ENCODE results near the gene CHI3L2.
"Not testable (repeated sequence)": the region's sequence is repeated elsewhere in the genome, so short reads cannot be mapped to it uniquely, and the experiment has no call there.

CHI3L2 gene

DNA sequence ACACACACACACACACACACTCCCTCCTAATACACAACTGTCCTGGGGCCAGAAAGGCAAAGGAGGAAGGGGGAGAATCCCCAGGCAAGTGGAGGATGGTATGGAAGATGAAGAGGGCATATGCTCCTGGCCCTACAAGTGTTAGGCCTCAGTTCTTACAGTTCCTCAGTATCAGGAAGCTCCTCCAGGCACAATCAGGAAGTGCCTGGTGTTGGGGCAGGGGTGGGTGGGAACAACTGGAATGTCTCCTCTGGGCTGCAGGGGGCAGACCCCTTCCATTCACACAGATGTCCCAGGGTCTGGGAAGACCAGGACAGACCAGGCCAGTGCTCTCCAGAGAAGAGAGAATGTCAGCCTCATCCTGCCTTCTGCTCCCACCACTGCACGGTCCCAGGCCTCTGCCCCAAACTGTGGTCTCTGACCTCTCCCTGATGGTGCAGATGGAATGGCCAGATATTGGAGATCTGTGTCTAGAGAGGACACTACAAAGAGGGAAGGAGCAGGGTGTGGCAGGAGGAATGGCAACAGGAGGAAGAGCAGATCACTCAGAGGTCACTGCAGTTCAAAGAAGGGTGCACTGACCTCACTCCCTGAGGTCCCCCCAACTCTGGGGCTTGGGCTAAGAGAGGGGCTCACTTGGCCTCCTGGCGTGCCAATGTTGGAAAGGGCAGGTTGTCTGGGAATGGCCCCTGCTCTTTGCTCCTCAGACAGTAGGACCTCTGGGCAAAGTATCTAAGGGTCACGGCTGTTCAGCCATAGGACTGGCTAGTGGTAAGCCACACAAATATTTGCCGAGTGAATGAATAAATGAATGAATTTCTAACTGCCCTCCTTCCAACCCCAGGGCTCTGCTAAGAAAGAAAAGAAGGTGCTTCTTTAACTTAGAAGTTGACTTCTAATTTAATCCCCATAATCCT, 24.5 kb upstream of the CHI3L2 start:
- no peak for DNase-seq

DNA sequence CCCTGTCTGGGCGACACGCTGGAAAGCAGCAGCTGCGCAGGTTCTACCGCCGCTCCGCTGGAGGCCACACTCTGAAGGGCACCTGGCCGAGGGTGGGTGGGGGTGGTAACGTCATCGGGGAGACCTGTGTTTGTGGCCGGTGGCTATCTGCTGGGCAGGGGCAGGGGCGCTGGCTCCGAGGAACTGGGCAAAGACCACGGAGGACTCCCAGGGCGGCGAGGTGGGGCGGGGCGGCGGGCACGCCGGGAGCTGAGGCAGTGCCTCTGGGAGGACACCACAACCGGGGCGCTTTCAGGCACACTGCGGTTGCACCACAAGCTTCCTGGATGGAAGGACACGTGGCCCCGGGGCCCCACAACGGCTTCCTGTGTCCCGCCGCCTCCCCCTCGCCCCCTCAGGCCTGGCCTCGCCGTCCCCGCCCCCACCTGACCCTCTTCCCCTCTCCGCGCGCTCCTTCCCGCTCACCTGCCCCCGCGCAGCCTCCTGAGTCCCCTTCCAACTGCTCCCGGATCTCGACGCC, 23.8 kb upstream of the CHI3L2 start:
- peak; percentile 7 for DNase-seq

DNA sequence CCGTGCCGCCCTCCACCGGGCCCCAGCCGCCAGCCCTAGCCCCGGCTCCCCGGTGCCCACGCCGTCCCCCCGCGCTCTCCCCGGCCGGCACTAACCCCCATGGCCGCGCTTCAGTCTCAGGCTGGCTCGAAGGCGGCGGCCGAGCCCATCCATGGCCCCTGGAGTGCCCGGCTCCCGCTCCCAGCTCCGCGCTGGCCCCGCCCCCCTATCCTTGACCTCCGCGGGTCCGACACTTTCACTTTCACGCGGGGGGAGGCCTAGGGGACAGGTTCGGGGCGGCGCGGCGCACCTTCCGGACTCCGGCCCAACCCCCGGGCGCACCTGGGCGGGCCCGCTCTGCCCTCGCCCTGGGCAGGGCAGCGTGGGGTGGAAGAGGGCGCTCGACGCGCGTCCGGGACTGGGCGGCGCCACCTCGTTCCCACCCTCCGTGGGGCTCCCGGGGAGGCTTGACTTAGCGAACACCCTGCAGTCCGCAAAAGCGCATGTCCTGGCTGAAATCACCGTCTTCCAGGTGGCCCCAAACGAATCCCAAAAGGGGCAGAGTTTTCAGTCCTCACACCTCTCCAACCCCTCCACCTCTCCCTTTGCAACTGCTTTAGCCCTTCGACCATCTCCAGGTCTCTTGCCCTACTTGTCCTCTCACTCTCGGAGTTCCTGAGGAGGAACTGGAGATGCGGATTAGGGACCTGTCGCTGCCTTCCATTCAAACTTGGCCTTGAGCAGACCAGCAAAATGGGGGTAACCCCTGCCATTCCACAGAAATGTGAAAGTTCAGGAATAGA, 23.1 kb upstream of the CHI3L2 start:
- DNase-seq, result no peak

DNA sequence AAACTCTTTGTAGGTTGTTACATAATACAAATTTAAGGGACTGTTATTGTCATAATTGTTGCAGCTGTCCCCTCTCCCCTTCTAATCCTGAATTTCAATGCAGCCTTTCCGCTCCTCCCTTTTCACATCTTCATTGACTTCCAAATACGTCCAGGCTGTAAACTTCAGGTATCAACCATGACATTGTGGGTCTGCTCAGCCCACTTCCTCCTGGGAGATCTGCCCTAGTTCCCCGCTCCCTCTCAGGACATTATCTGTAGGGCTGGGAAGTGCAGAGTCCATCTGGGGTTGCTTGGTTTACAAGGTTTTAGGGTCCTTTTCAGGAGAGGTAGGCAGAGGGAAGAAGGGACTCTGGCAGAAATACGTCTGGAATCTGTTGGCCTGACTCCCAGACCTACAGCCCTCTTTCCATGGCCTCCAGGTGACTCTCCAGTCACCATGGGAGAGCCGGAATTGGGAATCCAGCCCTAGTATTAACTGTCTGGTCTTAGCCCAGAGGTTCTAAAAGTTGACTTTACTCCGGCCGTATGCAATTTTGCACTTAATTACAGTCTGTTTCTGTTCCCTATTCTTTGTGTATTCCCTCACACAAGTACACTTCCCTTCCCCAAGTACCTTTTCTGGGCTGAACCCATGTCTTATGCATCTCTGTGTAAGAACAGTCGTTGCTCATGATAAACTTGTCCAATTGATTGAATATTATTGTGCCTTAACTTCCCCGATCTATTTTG, 22.4 kb upstream of the CHI3L2 start:
- DNase-seq, result no peak

DNA sequence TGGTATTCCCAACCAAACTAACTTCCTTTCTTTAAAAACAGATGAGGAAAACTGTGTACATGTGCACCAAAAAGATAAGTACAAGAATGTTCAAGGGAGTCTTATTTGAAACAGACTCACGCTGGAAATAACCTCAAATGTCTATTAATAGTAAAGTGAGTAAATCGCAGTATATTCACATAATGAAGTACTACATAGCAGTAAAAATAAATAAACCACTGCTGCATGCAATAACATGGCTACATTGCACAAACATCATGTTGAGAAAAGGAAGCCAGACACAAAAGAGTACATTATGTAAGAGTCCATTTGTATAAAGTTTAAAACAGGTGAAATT, 21.8 kb upstream of the CHI3L2 start:
- no peak for DNase-seq

DNA sequence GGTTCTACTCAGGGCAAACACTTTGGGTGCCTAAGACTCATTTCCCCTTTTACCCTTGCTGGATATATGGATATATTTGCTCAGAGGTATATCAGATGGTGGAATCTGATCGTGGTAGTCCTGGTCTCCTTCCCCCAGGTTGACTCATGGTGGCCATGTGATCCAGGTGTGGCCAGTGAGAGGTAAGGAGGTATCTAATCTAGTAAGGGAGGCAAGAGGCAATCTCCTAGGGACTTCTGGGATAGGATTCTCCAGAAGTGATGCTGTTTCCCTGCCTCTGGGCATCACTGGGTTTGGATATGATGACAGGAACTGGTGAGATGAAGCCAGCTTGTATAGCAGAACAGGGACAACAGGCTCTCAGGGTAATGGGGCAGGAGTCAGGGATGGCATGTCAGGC, 18.6 kb upstream of the CHI3L2 start:
- no peak for DNase-seq

DNA sequence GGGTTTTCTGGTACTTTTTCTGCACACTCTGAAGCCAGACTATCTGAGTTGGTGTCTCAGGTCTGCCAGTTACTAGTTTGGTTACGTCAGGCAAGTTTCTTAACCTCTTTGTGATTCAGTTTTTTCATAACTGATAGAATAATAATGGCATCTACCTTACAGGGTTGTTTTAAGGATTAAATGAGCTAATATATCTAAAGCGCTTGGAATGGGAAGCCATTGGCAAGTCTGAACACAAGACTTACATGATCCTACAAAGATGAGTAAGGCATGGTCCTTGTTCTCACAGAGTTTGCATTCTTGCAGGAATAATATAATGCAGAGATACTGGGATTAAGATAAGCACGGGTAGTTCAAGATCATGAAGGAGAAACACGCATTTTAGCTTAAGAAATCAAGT, 17.9 kb upstream of the CHI3L2 start:
- no peak for DNase-seq

DNA sequence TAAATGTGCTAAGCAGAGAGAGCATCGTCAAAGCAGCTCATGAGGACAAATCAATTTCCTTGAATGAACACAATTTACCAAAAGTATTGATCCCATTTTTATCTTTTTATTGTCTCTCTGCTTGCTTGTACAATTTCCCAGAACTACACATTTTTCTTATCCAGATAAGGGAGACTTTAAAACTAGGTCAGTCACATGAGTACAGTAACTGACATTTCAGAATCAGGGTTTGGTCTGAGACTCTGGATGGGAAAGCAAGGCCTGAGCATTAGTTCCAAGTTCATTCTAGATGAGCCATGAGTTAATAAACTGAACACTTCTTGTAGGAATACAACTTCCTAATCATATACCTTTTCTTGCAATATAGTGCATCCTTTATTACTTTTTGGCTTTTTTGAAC, 15.6 kb upstream of the CHI3L2 start:
- no peak for DNase-seq

DNA sequence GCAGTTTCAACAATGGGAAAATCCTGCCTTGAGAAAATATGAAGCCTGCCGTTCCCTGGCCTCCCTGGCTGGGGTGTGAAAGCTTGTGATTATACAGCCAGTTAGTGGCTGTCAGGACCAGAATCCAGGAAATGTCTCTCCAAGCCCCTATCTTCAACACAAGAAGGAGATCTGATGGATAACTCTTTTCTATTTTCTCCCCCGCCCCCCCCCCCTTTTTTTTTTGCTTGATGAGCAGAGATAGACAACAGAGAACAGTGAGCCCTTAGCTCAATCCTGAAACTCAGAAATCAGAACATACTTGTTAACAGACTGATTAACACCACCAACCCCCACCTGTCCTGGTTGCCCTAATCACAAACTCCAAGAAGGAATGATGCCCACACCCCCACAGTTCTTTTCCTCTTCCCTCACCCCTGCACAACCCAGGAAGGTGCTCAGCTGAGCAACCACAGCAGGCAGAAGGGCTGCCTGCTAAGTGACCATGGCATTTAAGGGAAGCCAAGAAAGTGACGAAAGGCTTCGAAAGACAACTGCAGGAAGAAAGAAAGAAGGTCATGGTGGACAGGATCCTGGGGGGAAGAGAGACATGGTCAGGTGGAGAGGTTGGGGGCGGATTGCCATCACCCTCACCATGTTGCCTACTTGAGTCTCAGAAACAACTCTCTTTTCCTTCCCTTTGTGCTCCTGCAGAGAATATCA, 14.7 kb upstream of the CHI3L2 start:
- DNase-seq, result no peak

DNA sequence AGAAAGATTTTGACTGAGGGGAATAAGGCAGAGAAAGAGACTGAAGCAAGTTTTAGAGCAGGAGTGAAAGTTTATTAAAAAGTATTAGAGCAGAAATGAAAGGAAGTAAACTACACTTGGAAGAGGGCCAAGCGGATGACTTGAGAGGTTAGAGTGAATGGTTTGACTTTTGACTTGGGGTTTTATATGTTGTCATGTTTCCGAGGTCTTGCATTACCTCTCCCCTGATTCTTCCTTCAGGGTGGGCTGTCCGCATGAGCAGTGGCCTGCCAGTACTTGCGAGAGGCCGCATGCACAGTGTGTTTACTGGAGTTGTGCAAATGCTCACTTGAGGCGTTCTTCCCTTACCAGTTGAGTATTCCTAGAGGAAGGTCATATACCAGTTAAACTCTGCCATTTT, 14.1 kb upstream of the CHI3L2 start:
- no peak for DNase-seq

DNA sequence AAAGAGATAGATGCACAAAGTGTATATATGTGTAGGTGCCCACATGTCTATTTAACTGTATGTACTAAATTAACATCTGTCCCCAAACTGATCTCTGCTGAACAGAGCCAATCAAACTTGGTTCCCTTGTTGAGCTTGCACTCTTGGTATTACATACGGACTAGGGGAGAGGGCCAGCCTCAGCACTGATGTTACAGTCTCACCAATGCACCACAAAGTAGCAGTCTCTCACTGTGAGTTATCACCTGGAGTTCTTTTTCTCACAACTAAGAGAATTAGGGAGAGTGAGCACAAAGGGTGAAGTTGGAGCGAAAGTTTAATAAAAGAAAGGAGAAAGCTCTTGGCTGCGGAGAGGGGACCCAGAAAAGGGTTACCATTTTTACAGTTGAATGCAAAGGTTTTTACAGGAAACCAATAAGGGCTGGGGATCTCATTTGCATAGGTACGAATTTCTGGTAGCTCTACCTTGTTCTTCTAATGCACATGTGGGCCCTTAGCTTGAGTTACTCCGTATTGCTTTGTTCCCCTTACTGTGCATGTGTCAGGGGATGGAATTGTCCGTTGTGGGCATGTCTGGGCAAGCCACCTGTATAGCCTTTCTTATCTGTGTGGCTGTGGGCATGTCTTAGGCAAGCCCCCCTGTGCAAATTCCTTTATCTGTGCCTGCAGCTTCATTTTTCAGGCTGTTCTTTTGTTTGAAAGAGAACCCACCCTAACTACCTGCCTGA, 13.3 kb upstream of the CHI3L2 start:
- no peak for DNase-seq

DNA sequence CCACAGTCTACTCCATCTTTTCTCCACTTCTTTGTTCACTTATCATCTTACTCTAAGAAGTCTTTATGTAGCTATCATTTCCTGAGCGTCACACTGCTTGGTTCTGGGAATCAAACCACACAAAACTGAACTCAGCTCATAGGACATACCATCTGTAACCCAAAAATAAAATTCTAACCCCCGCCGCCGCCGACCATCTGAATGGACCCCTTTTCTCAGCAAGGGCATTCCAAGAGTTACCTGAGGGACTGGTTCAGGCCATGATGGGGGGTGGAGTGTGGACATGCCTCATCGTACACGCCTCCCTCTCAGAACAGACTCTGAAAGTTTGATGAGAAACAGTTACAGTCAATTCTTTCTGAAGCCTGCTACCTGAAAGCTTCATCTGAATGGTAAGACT, 12.6 kb upstream of the CHI3L2 start:
- DNase-seq, result no peak

DNA sequence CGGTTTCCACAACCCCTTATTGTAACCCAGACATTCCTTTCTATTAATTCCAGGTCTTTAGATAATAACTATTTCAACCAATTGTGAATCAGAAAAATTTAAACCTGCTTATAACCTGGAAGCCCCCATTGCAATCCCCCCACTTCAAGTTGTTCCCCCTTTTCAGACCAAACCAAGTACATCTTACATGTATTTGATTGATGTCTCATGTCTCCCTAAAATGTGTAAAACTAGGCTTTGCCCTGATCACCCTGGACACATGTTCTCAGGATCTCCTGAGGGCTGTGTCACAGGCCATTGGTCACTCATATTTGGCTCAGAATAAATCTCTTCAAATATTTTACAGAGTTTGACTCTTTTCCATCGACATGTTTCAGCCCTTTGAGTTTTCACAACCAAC, 12.2 kb upstream of the CHI3L2 start:
- DNase-seq, result not testable (repeated sequence)

DNA sequence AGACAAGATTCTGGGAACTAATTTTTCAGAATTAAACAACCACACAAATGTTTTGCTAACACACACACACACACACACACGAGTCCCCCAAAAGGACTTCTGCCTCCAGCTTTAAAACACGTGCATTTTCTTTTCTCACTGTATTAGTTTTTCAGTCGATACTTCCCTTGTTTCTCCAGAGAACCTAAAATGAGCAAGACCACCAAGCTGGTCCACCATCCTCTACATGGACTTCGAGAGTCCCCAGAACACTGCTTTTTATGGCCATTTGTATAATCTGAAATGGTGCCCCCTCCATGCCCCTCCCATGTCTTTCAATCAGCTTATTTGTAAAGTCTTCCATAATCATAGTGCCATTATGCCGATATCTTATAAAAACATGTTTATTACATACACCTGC, 10.8 kb upstream of the CHI3L2 start:
- no peak for DNase-seq

DNA sequence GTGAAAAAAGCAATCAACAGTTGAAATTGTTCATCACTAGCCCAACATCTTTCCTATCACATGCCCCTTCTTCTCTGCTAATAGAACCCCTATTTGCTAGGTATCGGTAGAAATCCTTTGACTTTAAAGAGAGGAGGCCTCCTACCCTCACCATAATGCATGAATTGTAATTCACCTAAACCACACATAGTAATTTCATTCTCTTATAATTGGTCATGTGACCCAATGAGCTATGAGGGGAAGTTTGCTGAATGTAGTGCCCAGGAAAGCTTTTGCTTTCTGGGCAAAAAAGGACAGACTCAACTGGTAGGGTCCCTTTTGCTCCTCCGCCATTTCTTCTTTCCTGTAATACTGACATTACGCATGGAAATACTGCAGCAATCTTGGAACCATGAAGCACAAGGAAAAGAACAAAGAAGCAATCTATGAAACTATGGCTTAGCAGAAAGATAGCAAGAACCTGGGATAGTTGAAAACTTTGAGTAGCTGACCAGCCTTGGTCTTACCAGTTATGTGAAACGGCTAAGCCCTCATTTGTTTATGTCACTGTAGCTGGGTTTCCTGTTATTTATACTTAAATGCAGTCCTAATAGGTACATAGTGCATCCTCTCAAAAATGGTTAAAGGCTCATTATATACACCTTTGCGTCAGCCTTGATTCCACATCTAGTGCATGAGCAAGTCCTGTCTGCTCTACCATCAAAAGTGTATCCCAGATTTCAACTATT, 10.2 kb upstream of the CHI3L2 start:
- DNase-seq, result no peak

DNA sequence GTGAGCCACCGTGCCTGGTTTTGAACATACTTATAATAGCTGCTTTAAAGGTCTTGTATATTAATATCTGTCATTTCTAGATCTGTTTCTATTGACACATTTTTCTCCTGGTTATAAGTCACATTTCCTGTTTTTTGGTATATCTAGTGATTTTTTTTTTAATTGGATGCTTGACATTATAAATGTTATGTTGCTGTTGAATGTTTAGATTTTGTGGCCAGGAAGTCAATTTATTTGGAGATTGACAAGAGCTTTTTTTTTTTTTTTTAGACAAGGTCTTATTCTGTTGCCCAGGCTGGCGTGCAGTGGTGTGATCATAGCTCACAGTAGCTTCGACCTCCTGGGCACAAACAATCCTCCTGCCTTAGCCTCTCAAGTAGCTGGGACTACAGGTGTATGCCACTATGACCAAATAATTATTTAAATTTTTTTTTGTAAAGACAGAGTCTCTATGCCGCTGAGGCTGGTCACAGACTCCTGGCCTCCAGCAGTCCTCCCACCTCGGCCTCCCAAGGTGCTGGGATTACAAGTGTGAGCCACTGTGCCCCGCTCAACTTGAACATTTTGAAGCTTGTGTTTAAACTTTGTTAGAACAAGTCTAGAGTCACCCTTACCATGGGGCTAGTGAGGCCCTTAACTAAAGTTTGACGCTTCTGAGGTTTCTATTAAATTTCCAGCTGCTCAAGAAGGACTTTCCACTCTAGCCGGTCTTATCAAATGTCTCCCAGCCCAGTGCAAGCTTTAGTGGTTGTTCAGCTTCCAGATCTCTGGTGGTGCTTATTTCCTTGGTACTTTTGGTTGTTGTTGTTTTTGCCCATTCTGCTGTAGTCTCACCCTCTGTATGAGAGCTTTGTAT, 8.6 kb upstream of the CHI3L2 start:
- DNase-seq, result no peak

DNA sequence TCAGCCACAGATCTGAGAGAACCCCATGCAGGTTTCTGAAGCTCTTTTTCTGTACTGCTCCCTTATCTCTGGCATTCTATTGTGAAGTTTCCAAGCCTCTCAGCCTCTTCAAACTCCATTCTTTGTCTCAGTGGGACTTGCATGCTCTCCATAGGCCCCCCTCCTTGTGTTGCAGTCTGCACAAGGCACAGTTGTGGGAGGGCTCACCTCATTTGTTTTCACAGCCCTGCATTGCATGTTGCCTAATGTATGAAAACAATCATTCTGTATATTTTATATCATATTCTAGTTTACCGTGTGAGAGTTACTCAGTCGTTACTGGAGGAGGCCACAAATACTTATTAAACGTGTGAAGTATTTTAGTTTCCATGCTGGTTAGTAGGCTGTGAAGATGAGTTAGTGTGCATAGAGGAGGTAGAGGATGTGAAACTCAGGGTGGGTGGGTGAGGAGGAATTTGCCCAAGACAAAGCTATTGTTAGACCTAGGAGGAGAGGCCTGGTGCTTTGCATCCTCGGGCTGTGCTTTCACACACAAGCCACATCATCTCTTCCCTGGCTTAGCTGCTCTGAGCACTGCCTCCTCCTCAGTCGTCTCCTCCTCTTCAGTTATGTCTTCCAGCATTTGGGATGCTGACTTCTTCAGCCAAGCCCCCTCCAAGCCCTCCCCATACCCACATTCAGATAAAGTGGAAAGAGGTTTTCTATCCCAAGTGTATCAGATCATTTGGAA, 7.8 kb upstream of the CHI3L2 start:
- no peak for DNase-seq

DNA sequence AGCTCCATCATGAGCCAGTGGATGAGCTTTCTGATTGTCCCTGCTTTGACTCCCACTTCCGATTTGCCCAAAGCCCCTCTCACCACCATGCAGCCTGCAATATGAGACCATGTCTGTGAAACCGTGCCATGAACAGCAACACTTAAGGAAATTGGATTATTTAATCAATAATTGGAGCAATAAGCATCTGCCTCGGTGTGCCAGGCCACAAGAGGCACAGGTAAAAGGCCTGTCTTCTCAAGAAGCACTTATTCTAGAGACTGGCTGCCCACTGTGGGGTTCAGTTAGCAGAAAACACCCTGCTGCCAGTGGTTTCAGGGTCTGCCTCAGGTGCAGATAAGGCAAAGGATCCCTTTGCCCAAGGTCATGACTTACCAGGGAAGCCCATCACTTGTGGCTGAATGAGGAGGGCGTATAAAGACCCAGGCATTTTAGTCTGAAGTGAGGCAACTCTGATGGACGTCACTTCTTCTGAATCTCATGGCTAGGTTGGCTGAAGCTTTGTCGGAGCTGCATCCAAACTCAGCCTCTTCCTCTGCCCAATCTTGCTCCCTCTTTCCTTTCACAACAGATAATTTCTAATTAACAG, 7.1 kb upstream of the CHI3L2 start:
- no peak for DNase-seq

DNA sequence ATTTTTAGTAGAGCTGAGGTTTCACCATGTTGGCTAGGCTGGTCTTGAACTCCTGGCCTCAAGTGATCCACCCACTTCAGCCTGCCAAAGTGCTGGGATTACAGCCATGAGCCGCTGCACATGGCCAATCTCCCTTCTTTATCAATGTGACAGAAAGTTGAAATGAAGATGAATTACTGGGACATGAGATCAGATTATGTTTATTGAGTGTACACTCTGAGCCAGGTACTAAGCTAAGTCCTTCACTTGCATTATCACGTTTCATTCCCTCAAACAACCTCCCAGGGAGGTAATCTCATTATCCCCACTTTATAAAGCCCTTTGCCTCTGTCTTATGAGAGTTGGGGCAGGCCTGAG, 6.3 kb upstream of the CHI3L2 start:
- no peak for DNase-seq
